Fibroblast of lung (primary cell): ENCODE measurements around the gene QSOX1.

Source experiments
- CTCF ChIP-seq, 2 donors: IDR thresholded peaks in 1 of 2; conservative IDR thresholded peaks in 1 of 2; 1 replicate in 1 of 2; 2 replicates in 1 of 2; pipeline ENCODE4 v1.5.1; 2011 to 2012; ENCODE audit warnings: low read length in 2 of 2, control low read depth in 1 of 2, inconsistent platforms in 1 of 2, low read depth in 1 of 2, mild to moderate bottlenecking in 1 of 2
- EZH2 ChIP-seq: IDR thresholded peaks from 2 replicates; pipeline ENCODE4 v1.5.1; 2012; ENCODE audit warnings: low read length, control low read depth, mild to moderate bottlenecking; ENCODE audit errors: missing control alignments

GRCh38 chr1:180211860-180212229 is 57.2 kb downstream of the QSOX1 start:
- TF ChIP-seq CTCF (conservative IDR thresholded peaks at IDR 0.05 in 1 of 2, IDR thresholded peaks at IDR 0.05 in 1 of 2; ENCODE audit: low read depth in 1 of 2, low read length in 2 of 2) (no peak), EZH2 (no peak)
